Suprapubic skin (tissue), 4 donors: ENCODE data around the gene KIRREL3.
"Not testable (repeated sequence)": the region's sequence is repeated elsewhere in the genome, so short reads cannot be mapped to it uniquely, and the experiment has no call there.

ENCODE experiments used
- CTCF ChIP-seq, 2 donors: fragments of 200-600 bp in 1 of 2; fragments of 450-650 bp in 1 of 2; sonication (generic) in 1 of 2; IDR thresholded peaks; one replicate each; pipeline ENCODE4 v1.5.1; 2016 to 2019; ENCODE audit warnings: antibody characterized with exemption in 2 of 2, mild to moderate bottlenecking in 1 of 2, moderate library complexity in 1 of 2
- EP300 ChIP-seq: sonication (generic); formaldehyde crosslinking; IDR thresholded peaks from one replicate; pipeline ENCODE4 v1.6.1; 2017; ENCODE audit warnings: antibody characterized with exemption
- POLR2A ChIP-seq, 2 donors: fragments of 450-650 bp; IDR thresholded peaks; one replicate each; pipeline ENCODE4 v1.6.1; 2017; ENCODE audit warnings: antibody characterized with exemption in 2 of 2, mild to moderate bottlenecking in 2 of 2, moderate library complexity in 2 of 2
- POLR2AphosphoS5 ChIP-seq, 3 donors: sonication (generic); formaldehyde crosslinking; IDR thresholded peaks; one replicate each; pipeline ENCODE4 v1.6.1; 2017; ENCODE audit warnings: antibody characterized with exemption in 3 of 3

GRCh38 chr11:126374562-126375300, 625.8 kb downstream of the KIRREL3 start:
- TF ChIP-seq CTCF (IDR thresholded peaks at IDR 0.05); EP300; POLR2A (IDR thresholded peaks at IDR 0.05); POLR2AphosphoS5 (IDR thresholded peaks at IDR 0.05): not testable (repeated sequence)
